DMS114 treated with DMSO at 0.1 percent for 48 hours (cell line): ENCODE measurements around the gene ZDHHC24.

Experiments
- DNase-seq: peaks from one replicate; lab custom pipeline; 2025; ENCODE audit not compliant: unreplicated experiment; lab: John Stamatoyannopoulos, UW

ZDHHC24 gene

DNA sequence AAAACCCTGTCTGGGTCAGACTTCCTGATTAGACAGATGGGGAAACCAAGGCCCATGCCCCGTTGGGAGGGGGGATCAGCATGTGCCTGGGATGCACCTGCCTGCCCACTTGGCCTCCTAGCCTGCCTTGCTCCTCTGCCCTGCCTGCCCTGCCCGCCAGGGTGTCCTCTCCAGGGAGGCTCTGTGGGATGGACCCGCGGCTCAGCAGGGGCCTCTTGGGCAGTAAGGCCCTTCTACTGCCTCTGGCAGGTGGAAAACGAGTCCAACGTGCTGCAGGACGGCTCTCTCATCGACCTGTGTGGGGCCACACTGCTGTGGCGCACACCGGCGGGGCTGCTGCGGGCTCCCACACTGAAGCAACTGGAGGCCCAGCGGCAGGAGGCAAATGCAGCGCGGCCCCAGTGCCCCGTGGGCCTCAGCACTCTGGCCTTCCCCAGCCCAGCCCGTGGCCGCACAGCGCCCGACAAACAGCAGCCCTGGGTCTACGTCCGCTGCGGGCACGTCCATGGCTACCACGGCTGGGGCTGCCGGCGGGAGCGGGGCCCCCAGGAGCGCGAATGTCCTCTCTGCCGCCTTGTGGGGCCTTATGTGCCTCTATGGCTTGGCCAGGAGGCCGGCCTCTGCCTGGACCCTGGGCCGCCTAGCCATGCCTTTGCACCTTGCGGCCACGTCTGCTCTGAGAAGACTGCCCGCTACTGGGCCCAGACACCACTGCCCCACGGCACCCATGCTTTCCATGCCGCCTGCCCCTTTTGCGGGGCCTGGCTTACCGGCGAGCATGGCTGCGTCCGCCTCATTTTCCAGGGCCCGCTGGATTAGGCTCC is 70.3 kb downstream of the ZDHHC24 start:
- DNase-seq, result no peak

DNA sequence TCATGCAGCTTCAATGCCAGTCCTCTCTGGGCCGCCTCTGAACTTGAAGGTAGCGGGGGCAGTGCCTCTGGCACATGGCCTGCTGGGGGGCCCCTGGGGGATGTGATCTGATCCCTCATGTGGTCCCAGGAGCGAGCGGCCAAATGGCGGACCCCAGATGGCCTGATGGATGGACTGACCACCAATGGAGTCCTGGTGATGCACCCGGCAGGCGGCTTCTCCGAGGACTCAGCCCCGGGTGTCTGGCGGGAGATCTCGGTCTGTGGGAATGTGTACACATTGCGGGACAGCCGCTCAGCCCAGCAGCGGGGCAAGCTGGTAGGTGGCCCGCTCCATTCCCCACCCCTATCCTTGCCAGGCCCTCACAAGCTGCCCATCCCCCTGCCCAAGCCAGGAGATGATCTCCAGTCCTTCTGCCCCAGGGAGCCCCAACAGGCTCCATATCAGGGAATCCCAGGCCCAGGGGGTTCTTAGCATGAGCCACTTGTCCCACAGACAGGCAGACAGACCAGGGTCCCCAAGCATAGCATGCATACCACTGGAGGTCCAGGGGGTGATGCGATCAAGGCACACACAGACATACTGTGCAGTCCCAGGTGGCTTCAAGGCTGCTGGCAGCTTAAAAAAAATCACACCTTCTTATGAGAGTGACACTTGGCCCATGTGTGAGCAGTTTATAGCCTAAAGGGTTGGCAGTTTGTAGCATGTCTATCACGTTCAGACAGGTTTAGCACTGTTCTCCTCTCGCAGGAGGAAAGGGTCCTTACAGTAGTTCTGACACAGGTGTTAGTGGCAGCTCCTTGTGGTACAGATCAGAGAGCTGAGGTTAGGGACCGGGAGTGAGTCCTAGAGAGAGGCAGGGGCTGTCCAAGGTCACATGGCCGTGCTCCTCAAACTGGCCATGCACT is 72.0 kb downstream of the ZDHHC24 start:
- DNase-seq, result no peak

DNA sequence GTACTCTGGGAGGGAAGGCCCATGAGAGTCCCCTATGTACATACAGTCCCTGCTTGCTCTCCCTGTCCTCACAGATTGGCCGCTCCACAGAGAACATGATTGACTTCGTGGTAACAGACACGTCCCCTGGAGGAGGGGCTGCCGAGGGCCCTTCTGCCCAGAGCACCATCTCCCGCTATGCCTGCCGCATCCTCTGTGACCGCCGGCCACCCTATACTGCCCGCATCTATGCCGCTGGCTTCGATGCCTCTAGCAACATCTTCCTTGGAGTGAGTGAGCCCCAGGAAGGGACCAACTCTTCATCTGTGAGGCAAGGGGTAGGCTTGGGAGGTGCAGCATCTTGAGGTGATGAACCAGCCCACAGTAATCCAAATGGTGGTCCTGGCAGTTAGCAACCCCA is 72.7 kb downstream of the ZDHHC24 start:
- no peak for DNase-seq

DNA sequence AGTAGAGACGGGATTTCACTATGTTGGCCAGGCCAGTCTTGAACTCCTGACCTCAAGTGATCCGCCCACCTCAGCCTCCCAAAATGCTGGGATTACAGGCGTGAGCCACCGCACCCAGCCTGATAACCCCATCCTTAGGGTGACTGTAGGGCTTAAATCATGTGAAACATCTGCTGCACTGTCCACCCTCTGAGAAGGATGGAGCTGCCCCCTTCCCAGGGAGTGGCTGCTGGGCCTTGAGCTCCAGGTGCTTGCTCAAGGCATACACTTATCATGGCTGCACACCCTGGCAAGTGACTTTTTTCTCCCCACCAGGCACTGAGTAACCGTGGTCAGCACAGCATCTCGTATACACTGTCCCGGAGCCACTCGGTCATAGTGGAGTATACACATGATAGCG is 73.8 kb downstream of the ZDHHC24 start:
- DNase-seq, result no peak

DNA sequence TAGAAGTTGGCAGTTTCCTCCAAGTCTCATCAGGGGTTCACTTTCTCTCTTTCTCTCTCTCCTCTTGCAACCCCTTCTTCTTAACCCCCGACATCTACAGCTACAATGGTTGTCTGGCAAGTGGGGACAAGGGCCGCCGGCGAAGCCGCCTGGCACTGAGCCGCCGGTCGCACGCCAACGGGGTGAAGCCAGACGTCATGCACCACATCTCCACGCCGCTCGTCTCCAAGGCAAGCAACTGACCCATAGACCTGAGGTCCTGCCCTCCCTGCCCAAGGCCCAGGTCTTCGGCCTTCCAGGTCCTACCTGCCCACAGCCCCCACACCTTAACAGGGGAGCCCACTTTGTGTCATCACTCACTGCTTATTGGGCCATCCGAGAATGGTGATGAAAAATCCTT is 74.7 kb downstream of the ZDHHC24 start:
- no peak for DNase-seq
